OCI-LY3 (cell line): ENCODE results near the gene ELL2.

ENCODE experiments used
- CTCF ChIP-seq: fragments of 200-600, 300-600 bp; sonication (generic); IDR thresholded peaks from 2 replicates; pipeline ENCODE4 v1.5.1; 2014; ENCODE audit warnings: antibody characterized with exemption, low read length, low read depth
- EZH2phosphoT487 ChIP-seq: fragments of 200-600 bp; shearing (Covaris generic); IDR thresholded peaks from 2 replicates; pipeline ENCODE4 v1.6.1; 2018; ENCODE audit warnings: antibody characterized with exemption, mixed run types, low read depth

- no peak for TF ChIP-seq CTCF
- no peak for TF ChIP-seq EZH2phosphoT487
Observed at GRCh38 chr5:95878417-95879323, 83.0 kb downstream of the ELL2 start.
